ENCODE data around the gene NOTCH3. TPM values are rescaled to one million over a fixed set of nuclear protein-coding genes. Genes with fewer than 3 reads are reported as not detected.
A peak's percentile ranks its signal among the peaks of the same experiment; 100 is the strongest.

NOTCH3 gene
- total RNA-seq, 1 donor from 2014 or later, result 6.9 TPM

DNA sequence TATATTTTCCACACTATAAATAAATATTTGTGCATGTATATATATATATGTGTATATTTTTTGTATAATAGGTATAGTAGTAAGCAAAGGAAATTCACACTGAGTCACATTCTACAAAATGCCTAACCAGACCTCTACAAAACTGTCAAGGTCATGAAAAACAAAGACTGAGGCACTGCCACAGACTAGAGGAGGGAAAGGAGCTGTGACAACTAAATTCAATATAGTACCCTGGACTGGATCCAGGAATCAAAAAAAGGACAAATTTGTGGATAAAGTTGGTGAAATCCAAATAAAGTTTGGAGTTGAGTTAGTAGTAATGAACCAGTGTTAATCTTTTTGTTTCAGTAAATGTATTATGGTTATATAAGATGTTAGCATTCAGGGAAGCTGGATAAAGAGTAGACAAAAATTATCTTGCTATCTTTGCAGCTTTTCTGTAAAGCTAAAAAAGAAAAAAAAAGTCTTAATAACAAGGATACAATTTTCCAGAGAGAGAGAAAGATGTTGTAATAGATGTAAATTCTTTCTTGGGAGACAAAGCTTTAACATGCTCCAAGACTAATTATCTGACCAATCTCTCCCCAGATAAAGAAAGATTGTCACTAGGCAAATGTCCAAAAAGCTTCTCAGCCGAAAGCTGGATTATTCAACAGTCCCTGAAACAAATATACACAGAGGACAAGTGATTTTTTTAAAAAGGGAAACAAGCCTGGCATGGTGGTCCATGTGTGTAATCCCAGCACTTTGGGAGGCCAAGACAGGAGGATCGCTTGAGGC, 74.5 kb downstream of the NOTCH3 start:
- FAIRE-seq (no peak), DNase-seq (ENCODE audit: low spot score in 2 of 2) (no peak)

DNA sequence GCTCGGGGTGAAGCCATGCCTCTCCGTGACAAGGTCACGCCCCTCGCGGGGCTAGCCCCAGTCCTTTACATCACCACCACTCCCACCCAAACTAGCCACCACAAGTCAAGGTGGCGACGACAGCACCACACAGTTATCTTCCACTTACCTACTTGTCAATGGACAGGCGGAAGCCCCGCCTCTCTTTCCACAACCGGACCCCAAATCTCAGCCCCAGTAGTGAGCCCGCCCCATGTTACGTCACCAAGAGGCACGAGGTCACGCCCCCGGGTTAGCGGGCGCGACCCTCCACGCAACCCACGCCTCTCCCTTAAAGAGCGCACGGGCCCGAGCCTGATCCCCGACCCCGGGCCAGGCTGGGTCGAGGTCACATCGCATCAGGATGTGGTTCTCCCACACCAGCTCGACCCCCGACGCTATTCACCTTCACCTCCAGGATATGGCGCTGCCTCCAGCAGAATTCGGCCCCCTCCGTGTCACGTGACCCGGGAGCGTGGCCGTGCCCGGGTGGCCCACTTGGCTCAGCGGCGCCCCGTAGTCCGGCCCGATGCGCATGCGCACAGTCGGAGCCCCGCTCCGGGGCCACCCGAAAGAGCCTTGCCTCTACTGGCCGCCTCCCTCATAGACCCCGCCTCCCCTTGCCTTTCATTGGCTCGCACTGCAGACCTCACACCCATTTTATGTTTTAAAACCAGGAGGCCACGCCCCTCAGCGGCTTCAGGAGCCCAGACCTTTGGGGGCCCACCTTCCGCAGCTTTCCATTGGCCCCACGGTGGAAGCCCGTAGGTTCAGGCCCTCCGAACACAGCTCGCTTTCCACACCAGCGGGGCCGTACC, 75.3 kb downstream of the NOTCH3 start:
- FAIRE-seq, result no peak

DNA sequence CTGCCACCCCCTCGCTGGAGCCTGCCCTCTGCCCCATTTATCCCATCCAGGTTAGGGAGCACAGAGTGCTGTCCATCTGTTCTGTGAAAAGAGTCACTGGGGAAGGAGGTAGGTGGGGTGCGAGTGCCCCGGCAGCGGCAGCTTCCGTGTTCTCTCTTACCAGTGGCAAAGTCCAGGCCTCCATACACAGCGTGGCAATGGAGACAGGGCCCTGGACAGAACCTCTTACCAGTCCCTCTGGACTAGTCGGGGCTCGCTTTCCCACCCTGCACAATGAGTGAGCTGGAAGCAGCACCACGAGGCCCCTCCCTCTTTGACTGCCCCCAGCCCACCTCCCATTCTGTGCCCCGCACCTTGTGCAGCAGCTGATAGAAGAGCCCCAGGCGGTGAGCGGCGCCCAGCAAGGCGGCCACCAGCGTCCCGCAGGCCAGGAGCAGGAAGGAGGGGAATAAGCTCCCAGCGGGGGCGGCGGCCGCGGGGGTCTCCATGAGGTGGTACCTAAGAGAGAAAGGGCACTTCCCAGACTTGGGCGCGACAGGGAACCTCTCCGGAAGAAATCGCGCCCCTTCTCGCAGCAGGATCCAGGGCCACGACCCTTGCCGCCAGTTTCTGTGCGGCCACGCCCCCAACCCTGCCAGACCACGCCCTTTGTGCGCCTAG, 76.1 kb downstream of the NOTCH3 start:
- FAIRE-seq (no peak), DNase-seq (ENCODE audit: low spot score in 2 of 2) (no peak)

More for the DNA sequence above, 75.3 kb downstream of the NOTCH3 start:
- DNase-seq (ENCODE audit: low spot score in 2 of 2), result peak; percentile 90 to 96

DNA sequence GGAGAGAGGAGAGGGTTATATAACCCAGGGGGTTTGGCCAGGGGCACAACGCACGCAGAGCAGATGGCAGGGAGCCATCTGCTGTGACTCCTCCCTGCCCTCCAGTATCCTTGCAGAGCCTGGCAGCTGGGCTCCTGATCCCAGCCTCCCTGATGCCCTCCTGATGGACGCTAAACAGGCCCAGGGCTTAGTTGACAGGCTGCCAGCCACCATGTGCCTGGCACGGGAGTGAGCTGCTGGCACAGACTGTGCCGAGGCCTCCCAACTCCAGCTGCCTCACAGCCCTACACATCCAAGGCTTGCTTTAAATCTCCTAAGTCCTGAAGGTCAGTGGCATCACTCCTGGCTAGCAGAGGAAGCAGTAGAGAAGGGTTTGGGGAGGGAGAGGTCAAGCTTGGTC, 76.9 kb downstream of the NOTCH3 start:
- DNase-seq (ENCODE audit: low spot score in 2 of 2), result peak; percentile 61 to 67
- no peak for FAIRE-seq

DNA sequence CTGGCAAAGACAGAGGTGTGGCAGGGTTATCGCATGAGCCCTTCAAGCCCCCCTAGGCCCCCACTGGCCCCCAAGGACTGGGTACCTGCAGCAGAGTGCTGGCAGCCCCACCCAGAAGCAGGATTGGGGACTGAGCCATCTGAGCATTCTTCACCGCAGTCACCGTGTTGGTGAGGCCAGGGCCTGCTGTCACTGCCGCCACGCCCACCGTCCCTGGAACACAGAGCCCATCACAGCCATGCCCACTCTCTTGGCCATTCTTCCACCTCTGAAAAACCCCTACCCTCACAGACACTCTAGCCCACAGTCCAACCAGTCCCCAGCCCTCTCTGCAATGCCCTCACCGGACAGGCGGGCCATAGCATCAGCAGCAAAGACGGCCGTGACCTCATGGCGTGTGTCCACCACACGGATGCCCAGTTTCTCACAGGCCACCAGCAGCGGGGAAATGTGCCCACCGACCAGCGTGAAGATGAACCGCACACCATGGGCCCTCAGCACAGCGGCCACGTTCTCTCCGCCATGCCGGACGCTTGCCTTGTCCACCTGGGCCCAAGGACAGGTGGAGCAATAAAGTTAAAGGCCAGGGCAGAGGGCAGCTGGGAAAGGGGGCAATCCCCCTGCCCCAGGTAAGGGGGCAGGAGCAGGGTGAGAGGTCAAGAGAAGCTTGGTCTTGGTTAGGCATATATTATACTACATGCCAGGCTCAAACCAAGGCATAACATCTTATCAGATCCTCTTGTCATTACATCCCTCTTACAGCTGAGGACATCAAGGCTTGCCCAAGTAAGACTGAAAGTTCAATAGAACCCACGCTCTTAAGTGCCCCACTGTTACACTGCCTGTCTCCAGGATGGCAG, 77.5 kb downstream of the NOTCH3 start:
- FAIRE-seq (no peak), DNase-seq (ENCODE audit: low spot score in 2 of 2) (no peak)

DNA sequence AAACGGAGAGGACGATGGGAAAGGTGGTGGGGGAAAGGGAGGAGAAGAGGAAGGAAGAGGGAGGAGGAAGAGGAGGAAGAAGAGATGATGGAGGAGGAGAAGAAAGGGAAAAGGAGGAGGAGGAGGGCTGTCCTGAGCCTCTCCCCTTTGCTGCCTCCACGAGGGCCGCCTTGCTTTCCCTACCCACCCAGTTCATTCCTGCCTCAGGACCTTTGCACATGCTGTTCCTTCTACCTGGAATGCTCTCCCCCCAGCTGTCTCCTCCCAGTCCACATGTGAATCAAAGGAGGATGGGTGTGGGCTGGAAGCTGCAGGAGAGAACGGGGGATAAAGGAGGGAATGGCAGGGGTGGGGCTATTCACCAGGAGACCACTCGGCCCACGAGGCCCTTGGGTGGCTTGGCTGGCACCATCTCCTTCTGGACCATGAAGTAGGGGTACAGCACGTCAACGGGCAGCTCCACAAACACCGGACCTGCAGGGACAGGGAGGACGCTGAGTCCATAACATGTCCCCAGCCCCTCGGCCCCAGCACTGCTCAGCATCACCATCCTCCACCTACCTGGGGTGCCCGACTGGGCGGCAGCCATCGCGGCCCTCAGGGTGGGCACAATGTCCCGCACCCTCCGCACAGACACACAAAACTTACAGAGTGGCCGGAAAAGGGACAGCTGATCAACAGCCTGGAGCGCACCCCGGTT, 78.3 kb downstream of the NOTCH3 start:
- FAIRE-seq, result no peak
- DNase-seq (ENCODE audit: low spot score in 2 of 2), result no peak

DNA sequence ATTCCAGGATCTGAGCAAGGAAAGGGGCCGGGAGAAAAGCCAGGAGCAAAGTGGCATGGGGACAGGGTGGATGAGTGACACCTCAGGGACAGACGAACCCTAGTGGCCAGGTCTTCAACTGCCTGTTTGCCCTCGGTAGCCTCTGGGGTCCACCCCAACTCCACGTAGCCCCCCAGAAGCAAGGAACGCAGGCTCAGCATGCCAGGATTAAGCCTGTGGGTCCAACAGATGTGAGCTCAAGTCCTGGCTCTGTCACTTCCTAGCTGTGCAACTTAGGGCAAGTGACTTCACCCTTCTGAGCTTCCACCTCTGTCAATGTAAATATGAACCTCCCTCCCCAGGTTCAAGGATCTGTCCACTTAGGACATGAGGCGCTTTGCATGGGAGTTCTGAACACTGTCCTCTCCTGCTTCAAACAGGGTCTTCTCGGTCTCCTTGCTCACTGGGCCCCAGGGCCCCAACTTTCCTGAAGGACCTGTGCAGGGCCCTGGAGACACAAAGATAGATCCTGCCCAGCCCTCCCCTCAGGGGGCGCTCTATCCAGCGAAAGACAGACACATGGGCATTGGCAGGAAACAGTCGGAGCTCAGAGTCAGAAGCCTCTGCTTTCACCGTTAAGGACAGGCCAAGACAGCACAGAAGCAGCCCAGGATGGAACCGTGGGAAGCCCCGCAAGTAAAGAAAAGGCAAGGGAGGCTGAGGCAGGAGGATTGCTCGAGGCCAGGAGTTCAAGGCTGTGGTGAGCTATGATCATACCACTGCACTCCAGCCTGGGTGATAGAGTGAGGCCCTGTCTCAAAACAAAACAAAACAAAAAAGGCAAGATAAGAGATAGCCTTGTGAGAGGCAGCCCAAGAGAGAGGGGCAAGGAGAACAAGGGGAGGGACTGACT, 80.4 kb downstream of the NOTCH3 start:
- FAIRE-seq (no peak), DNase-seq (ENCODE audit: low spot score in 2 of 2) (no peak)

DNA sequence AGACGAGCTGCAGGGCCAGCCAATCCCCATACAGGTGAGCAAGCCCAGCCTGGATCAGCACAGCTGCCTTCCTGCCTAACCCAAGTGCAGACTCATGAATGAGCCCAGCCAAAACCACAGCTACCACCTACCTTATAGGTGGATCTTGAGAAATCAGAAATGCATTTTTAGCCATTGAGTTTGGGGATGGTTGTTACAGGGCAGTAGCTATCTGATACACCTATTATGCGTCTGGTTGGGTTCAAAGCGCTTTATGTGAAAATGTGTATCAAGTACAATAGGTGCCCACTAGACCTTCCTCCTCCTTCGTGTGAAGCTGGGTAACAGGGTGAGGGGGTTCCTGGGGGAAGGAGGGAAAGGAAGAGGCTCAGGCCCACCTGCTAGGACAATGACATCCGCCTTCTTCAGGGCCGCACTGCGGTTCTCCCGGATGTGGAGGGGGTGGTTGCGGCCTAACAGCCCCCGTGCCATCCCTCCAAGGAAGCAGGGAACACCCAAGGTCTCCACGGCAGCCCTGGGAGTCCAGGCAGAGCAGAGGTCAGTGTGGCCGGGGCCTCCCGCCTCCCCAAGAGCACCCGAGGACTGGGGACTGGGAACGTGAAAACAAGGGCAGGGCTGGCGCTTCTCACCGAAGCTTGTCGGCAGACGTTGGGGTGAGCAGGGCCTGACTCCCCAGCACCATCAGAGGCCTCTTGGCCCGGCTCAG, 81.9 kb downstream of the NOTCH3 start:
- FAIRE-seq (no peak), DNase-seq (ENCODE audit: low spot score in 2 of 2) (no peak)

DNA sequence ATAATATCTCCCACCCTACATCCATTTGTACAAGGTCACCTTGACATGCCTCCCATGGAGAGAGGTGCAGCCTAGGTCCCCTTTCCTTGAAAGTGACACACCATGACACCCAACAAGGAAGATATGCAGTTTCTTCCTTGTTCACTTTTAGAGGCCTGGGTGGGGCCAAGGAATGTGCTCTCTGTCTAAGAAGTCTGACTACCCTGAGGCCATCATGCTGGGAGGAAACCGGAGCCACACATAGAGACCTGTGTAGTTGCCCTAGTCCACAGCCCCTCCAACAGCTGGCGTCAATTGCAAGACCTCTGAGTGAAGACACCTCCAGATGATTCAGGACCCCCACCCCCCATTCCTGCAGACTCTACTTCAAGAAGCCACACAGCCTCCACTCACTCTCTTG, 82.5 kb downstream of the NOTCH3 start:
- no peak for DNase-seq (ENCODE audit: low spot score in 2 of 2)
- no peak for FAIRE-seq

DNA sequence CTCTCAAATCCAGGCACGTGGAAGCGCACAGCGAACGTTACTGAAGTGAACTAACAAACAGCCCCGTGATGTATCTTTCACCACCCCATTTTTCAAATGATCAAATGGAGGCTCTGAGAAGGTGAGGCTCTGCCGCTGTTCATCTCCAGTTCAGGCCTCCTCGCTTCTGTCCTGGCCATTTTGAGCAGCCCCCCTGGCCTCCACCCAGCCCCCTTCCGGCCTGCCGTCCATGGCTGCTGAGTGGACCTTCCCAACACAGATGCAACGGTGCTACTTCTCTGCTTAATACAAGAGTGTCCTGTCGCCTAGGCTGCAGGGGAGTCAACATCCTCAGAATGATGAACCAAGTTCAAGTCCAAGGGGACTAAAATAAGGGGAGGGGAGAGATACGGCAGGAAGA, 83.9 kb downstream of the NOTCH3 start:
- DNase-seq (ENCODE audit: low spot score in 2 of 2), result no peak
- no peak for FAIRE-seq

DNA sequence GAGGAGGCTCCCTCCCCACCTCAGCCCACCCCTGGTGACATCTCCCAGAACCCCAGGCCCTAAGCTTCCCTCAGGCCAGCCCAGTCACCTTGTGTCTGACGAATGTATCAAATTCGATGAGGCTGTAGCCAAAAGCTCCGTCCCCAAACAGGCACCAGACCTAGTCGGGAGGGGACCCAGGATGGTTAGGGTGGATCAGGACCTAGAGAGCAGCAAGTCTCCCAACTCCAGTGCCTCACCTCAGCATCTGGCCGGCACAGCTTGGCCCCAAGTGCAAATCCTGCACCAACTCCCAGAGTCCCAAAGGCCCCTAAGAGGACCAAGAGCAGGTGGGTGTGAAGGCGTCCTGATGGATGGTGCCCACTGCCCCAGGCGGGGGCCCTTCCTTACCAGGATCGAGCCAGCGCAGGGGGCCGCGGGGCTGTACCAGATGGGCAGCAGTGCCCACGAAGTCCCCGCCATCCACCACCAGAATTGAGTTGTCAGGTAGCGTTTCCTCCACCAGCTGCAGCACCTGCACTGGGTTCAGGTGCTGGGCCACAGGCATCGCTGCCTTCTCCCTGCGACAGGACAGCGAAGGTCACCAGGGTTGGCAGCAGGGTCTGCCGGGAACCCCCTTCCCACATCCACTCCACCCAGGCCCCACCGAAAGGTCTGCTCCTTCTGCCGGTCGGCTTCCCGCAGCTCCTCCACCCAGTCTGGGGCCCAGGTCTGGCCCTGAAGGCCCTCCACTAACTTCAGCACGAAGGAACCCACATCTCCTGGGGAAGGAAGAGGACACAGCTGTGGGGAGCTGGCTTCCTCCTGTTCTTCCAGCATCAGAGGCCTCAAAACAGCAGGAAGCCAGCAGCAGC, 84.8 kb downstream of the NOTCH3 start:
- no peak for DNase-seq (ENCODE audit: low spot score in 2 of 2)
- no peak for FAIRE-seq

DNA sequence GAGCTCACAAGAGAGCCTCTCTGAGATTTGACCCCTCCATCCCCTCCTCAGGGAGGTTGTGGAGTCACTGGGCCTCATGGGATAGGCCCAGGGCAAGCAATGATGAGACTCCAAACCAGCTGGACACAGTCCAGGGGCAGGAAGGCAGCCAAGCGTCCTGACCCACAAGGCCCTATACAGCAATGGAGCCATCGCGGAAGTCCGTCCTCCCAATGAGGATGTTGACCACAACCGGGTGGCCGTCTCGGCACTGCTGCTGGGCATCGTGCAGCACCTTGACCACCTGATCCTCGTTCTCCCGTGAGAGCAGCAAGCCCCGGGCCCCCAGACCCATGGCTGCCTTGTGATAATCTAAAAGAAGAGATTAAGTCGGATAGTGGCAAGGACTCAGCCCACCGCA, 85.7 kb downstream of the NOTCH3 start:
- no peak for FAIRE-seq
- no peak for DNase-seq (ENCODE audit: low spot score in 2 of 2)

DNA sequence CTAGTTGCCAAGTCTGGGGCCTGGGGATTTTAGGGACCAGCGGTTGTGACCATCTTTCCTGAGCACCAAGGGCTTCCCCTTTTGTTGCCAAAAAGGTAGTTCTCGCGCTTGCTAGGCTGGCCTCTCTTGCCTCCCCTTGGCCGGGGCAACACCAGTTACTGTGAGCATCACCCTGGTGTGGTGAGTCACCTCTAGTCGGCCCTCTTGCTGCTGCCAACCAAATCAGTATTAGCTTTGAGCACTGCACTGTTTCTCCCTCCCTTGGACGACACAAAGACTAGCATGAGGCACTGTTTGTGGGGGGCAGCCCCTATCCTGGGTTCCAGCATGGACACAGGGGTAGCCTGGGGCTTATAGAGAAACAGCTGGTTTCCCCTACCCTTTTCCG, 86.6 kb downstream of the NOTCH3 start:
- no peak for DNase-seq (ENCODE audit: low spot score in 2 of 2)
- FAIRE-seq, result no peak

DNA sequence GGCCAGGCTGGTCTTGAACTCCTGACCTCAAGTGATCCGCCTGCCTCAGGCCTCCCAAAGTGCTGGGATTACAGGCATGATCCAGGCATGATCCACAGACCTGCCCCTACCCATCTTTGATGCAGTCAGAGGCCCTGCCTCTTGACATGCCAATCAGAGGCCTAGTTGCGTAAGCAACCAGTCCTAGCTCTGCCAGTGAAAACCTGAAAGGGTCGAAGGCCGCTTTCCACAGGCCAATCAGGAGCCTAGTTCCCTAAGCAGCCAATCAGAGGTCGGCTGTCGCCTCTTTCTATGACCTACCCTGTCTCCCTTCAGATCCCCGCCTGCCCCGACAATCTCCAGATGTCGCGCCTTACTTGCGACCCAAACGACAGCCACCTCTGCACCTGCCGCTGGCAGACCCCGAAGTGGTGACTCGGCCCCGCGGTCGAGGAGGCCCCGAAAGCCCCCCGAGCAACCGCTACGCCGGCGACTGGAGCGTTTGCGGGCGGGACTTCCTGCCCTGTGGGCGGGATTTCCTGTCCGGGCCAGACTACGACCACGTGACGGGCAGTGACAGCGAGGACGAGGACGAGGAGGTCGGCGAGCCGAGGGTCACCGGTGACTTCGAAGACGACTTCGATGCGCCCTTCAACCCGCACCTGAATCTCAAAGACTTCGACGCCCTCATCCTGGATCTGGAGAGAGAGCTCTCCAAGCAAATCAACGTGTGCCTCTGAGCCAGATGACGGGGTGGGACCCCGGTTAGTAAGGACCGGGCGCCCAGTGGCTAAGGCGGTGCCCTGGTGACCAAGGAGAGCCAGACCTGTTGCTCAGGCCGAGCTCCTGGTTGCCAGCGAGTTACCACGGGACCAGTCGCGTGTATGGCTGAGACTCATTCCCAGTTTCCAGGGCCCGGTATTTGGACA, 87.3 kb downstream of the NOTCH3 start:
- DNase-seq (ENCODE audit: low spot score in 2 of 2) (no peak), FAIRE-seq (no peak)

DNA sequence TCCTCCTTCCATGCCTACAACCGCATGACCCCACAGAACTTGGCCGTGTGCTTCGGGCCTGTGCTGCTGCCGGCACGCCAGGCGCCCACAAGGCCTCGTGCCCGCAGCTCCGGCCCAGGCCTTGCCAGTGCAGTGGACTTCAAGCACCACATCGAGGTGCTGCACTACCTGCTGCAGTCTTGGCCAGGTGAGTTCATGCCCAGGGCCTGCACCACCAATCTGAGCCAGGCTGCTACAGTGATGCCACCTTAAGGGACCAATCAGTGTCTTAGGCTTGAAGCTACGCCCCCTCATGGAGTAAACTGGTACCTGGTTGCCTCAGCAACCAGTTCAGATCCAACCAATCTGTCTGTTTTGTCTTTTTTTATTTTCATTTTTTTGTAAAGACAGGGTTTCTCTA, 88.4 kb downstream of the NOTCH3 start:
- no peak for FAIRE-seq
- DNase-seq (ENCODE audit: low spot score in 2 of 2), result no peak

DNA sequence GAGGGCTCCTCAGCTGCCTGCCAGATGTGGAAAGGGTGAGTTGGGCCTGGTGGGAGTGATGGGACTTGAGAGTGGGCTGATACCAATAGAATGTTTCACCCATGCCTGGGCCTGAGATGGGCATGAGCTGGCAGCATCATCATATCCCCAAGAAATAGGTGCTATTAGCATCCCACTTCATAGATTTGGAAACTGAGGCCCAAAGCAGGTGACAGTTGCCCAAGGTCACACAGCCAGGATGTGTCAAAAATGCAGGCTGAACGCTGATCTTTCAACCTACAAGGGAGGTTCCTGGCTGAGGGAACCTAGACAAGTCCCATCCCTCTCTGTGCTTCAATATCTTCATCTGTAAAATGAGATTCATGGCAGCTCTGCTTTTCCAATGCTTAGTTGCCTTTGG, 89.0 kb downstream of the NOTCH3 start:
- FAIRE-seq (no peak), DNase-seq (ENCODE audit: low spot score in 2 of 2) (no peak)

Data from frontal cortex (tissue), 4 donors.